ENCODE data around the gene SWAP70. TPM values are rescaled to one million over a fixed set of nuclear protein-coding genes. Genes with fewer than 3 reads are reported as not detected.
A peak's percentile ranks its signal among the peaks of the same experiment; 100 is the strongest.
"Not testable (repeated sequence)": the region's sequence is repeated elsewhere in the genome, so short reads cannot be mapped to it uniquely, and the experiment has no call there.

The SWAP70 gene
- total and polyA plus RNA-seq, 2 of the 8 experiments (the other 6 are each of a cell fraction or from before 2014, with no cell fraction given): 14.8 to 37.5 TPM

DNA sequence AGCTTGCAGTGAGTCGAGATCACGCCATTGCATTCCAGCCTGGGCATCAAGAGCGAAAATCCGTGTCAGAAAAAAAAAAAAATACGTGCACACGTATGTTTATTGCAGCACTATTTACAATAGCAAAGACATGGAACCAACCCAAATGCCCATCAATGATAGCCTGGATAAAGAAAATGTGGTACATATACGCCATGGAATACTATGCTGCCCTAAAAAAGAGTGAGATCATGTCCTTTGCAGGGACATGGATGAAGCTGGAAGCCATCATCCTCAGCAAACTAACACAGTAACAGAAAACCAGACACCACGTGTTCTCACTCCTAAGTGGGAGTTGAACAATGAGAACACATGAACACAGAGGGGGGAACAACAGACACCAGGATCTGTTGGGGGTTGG lies 31.4 kb downstream of the SWAP70 start:
- H3K36me3 ChIP-seq (ENCODE audit: control insufficient read depth in 2 of 4, insufficient read depth in 4 of 4, low read length in 3 of 4): peaks cover 0 to 18% (median 8%) of the 10 kb centered on the region in 4 experiments; a peak in 6 of 8 replicates
- DNase-seq (ENCODE audit: low read depth in 1 of 2, low spot score in 2 of 2); H3K9ac ChIP-seq (replicated peaks in 1 of 4; ENCODE audit: extremely low read depth in 1 of 4, low read depth in 3 of 4, low read length in 3 of 4); H2BK15ac ChIP-seq (ENCODE audit: low read length); H4K20me1 ChIP-seq (replicated peaks in 1 of 2; ENCODE audit: control insufficient read depth in 1 of 2, insufficient read depth in 2 of 2, low read length in 2 of 2); H3K4ac ChIP-seq (replicated peaks; ENCODE audit: insufficient read length, low read depth, low read length); FAIRE-seq; H3K4me2 ChIP-seq (ENCODE audit: insufficient read depth in 1 of 2, low read depth in 2 of 2, low read length in 2 of 2); H4K91ac ChIP-seq (replicated peaks; ENCODE audit: insufficient read length, low read length); H3K56ac ChIP-seq (replicated peaks; ENCODE audit: insufficient read length, low read depth, low read length); H2AK5ac ChIP-seq (ENCODE audit: low read depth, low read length); H3K27ac ChIP-seq (ENCODE audit: low read depth, low read length); H2AFZ ChIP-seq (ENCODE audit: low read length); H3K4me1 ChIP-seq (replicated peaks in 1 of 4; ENCODE audit: control insufficient read depth in 3 of 4, insufficient read depth in 4 of 4, low read length in 3 of 4); H4K8ac ChIP-seq (ENCODE audit: extremely low read depth, insufficient read depth, low read length); H2BK12ac ChIP-seq (ENCODE audit: low read depth, low read length); H2BK20ac ChIP-seq (ENCODE audit: low read length); H4K5ac ChIP-seq (ENCODE audit: insufficient read length, low read depth, low read length); H3K14ac ChIP-seq (ENCODE audit: insufficient read length); H3K27me3 ChIP-seq (replicated peaks in 1 of 4; ENCODE audit: control insufficient read depth in 3 of 4, extremely low read depth in 1 of 4, insufficient read depth in 3 of 4, low read length in 3 of 4); H3K9me3 ChIP-seq (ENCODE audit: insufficient read depth in 2 of 2, low read depth in 1 of 2, low read length in 1 of 2); POLR2A ChIA-PET (ENCODE audit: partially characterized antibody); H2BK5ac ChIP-seq (ENCODE audit: low read depth, low read length); H3K23me2 ChIP-seq (ENCODE audit: low read depth, low read length); H3K79me1 ChIP-seq (ENCODE audit: low read depth, low read length); H2BK120ac ChIP-seq (replicated peaks; ENCODE audit: low read depth, low read length); H3K23ac ChIP-seq (ENCODE audit: insufficient read length); H3K18ac ChIP-seq (ENCODE audit: extremely low read depth, low read length); H3K4me3 ChIP-seq (ENCODE audit: extremely low read depth in 1 of 4, insufficient read depth in 2 of 4, low read depth in 3 of 4, low read length in 4 of 4): not testable (repeated sequence)
- CTCF ChIA-PET (ENCODE audit: partially characterized antibody): interaction anchor here (0.8 kb wide), 1 partner anchor 88 kb away, joined by 3 read pairs; no protein-coding TSS in a partner anchor
- H3K79me2 ChIP-seq (ENCODE audit: control insufficient read depth in 1 of 2, insufficient read depth in 2 of 2, low read length in 2 of 2): peaks cover 0 to 32% of the 10 kb centered on the region in 2 experiments; a peak in 3 of 4 replicates
- 88% methylated on average over 8 of the region's 8 CpGs; no CpG with 5 or more reads in 1 of the 2 experiments for WGBS, 2 experiments (ENCODE audit: extremely low coverage in 1 of 2, insufficient coverage in 1 of 2, insufficient read length in 1 of 2, insufficient replicate concordance in 2 of 2, low coverage in 1 of 2, low lambda C conversion rate in 2 of 2, missing lambda C conversion rate in 1 of 2)
- TF ChIP-seq KDM1A (IDR thresholded peaks at IDR 0.05; ENCODE audit: borderline replicate concordance, low read length): 0 out of 2 replicates have a peak, but pooled peaks have one; percentile 23
